Activated CD4-positive, alpha-beta T cell treated with anti-CD3 and anti-CD28 coated beads for 4 hours (primary cell): ENCODE measurements around the gene HIKESHI.
"Not testable (repeated sequence)": the region's sequence is repeated elsewhere in the genome, so short reads cannot be mapped to it uniquely, and the experiment has no call there.

ENCODE experiments used
- DNase-seq, 2 donors: peaks; one replicate each; pipeline ENCODE4 v3.0.0-alpha.2; 2020

HIKESHI gene

GRCh38 chr11:86294026-86294425 lies 8.0 kb upstream of the HIKESHI start:
- no peak for DNase-seq

DNA sequence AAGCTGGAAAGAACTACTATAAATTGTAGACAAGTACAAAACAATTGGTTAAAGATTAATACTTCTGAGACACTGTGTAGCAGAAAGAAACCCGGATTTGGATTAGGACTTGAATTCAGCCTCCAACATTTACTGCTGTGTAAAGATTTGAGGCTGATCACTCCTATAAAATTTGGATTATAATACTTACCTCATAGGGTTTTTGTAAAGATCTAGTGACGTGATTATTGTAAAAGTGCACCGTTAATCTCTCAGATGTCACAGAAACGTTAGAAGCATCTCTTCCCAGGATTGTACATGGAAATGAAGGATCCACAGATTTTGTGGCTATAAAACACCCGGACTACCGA lies 323 bp upstream of the HIKESHI start:
- no peak for DNase-seq

DNA sequence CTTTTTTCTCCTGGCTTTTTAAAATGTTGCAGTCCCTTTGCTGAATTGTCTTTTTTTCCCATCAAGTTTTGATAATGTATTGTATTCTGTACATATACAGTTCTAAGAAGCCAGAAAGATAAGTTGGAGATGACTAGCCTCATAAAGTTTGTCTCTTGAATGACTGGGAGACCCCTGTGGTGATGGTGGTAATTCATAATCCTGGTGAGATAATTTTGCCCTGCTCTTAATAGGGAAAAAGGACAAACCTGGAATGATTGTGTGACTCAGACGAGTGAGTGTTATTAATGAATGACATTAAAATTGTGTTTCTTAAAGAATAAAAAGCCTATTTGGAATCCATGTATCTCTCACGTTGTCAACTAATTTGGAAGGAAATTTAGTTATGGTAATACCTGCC lies 1.2 kb downstream of the HIKESHI start:
- DNase-seq: no peak

DNA sequence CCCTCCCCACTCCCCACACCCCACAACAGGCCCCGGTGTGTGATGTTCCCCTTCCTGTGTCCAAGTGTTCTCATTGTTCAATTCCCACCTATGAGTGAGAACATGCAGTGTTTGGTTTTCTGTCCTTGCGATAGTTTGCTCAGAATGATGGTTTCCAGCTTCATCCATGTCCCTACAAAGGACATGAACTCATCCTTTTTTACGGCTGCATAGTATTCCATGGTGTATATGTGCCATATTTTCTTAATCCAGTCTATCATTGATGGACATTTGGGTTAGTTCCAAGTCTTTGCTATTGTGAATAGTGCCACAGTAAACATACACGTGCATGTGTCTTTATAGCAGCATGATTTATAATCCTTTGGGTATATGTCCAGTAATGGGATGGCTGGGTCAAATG lies 6.7 kb downstream of the HIKESHI start:
- DNase-seq: not testable (repeated sequence)

- no peak for DNase-seq
These were observed 11.8 kb downstream of the HIKESHI start for GRCh38 chr11:86313793-86314192.

GRCh38 chr11:86314636-86315035 lies 12.6 kb downstream of the HIKESHI start:
- no peak for DNase-seq

DNA sequence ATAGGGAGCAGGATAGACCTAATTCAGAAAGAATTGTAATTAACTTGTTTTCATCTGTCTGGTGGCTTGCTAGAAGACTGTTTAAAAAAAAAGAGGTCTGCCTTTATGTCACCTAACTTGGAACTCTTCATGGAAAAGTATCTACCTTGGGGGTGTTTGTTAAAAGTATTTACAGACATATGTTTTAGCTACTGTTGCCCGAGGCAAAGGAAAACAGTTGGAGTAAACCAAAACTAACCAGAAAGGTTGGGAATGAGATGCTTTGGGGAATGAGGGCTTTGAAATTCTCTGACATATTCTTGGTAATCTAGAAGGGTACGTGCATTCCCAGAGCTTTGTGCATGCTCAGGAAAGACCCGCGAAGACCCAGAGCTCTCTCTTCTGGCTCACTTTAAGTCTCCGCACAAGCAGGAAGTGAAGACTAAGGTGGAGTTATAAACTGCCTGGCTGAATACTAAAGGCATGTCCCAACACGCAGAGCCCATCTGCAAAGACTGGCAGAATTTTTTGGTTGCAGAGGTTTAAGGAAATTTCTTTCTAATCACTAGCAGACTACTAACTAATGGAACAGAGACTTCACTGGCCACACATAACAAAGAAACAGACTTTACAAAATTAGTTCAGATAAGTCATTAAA lies 33.2 kb downstream of the HIKESHI start:
- no peak for DNase-seq

- DNase-seq: no peak
These were observed 35.2 kb downstream of the HIKESHI start for GRCh38 chr11:86337227-86337626.

GRCh38 chr11:86341382-86341781 lies 39.3 kb downstream of the HIKESHI start:
- no peak for DNase-seq

- no peak for DNase-seq
These were observed 44.5 kb downstream of the HIKESHI start for GRCh38 chr11:86346513-86346912.

- DNase-seq: no peak
These were observed 53.2 kb downstream of the HIKESHI start for GRCh38 chr11:86355256-86355655.

DNA sequence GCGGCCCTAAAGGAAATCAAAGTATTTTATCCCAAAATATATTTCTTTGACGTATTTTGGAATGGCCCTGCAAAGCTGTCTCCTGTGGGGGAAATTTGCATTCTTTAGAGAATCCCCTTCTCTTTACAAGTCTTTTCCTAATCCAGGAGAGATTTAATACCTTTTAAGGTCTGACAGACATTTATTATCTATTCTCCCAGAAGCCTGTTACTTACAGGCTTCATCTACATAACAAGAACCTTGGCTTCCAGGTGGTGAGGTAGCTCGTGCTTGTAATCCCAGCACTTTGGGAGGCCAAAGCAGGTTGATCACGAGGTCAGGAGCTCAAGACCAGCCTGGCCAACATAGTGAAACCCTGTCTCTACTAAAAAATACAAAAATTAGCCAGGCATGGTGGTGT lies 55.4 kb downstream of the HIKESHI start:
- not testable (repeated sequence) for DNase-seq

DNA sequence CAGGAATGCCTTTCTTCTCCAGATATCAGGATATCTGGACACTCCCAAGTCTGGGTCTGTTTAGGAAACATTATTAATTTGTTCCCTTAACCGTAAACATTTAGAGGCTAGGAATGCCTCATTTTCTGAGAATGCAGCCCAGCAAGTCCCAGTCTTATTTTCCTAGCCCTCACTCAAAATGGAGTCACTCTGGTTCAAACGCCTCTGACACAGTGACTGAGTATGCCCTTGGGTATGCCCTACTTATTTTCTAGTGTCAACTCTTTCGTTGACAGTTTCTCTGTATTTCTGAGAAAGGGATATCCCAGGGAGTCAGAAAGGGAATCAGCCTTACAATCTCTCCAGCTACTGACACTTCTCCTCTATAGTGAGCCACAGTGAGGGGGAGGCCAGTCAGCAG lies 56.7 kb downstream of the HIKESHI start:
- DNase-seq: no peak

GRCh38 chr11:86360775-86361395 lies 58.8 kb downstream of the HIKESHI start:
- DNase-seq: no peak

DNA sequence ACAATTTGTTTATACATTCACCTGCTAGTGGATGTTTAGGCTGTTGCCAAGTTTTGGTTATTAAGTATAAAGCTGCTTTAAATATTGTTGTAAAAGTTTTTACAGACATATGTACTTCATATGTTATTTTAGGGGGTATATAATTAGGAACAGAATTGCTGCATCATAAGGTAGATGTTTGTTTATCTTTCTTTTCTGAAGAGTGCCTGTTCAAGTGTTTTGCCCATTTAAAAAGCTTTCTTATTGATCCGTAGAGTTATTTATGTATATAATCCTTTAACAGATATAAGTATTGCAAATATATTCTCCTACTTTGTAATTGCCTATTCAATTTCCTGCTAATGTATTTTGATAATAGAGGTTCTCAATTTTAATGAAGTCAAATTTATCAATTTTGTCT lies 61.4 kb downstream of the HIKESHI start:
- DNase-seq: no peak

DNA sequence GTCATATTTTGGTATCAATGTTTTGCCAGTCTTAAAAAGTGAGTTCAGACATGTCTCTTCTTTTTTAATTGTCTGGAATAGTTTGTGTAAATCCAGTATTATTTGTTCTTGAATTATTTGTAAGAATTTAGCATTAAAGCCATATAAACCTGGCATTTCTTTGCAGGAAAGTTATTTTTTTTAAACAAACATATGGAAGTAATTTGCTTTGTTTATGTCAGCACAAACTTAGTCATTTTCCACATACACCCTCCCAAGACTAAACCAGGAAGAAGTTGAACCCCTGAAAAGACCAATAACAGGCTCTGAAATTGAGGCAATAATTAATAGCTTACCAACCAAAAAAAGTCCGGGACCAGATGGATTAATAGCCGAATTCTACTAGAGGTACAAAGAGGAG lies 63.5 kb downstream of the HIKESHI start:
- DNase-seq: no peak

- DNase-seq: no peak
These were observed 67.6 kb downstream of the HIKESHI start for GRCh38 chr11:86369668-86370067.

DNA sequence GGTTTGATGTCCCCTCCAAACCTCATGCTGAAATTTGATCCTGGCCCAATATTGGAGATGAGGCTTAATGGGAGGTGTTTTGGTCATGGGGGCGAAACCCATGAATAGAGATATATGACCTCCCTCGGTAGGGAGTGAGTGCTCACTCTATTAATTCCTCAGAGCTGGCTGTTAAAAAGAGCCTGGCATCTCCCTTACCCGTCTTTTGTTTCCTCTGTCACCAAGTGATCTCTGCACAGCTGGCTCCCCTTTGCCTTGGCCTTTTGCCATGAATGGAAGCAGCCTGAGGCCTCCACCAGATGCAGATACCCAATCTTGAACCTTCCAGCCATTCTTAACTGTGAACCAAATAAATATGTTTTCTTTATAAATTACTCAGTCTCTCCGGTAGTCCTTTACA lies 68.1 kb downstream of the HIKESHI start:
- no peak for DNase-seq

GRCh38 chr11:86370922-86371594 lies 69.0 kb downstream of the HIKESHI start:
- DNase-seq: no peak

GRCh38 chr11:86372041-86372440 lies 70.0 kb downstream of the HIKESHI start:
- DNase-seq: no peak

GRCh38 chr11:86372586-86372985 lies 70.5 kb downstream of the HIKESHI start:
- DNase-seq: no peak

DNA sequence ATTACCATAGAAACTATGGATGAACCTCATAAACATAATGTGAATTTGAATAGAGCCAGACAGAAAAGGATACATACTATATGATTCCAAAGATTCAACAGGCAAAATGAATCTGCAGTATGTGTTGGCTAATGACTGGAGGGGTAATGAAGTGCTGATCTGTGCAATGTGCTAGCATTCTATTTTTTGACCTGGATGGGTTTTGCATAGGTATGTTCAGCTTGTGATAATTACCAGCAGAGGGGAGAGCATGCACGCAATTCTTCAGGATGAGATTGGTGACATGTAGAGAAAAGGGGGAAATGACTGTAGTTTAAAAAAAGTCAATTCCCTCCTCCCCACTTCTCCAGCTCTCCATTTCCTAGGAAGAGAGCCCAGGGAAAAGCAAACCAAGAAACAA lies 72.0 kb downstream of the HIKESHI start:
- no peak for DNase-seq

DNA sequence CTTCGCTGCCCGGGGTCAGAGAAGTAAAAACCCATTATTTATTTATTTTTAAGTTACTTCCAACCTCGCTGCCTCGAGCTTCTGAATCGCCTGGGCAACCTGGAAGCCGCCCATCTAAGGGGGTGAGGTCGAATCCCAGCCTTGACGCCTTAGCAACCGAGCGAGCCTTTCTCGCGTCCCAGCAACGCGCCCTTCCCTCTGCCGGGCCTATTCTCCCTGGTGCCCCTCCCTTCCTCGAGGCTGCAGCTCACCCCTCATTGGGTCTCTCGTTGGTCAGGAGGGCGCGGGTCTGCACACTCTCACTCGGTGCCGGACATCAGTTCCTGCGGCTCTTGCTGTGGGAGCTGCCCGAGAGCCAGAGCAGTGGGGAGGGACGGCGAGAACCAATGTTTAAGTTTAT lies 72.5 kb downstream of the HIKESHI start, which contains the start of gene CCDC81:
TSS of gene CCDC81 (plus strand) at position 302 of the 400 bp plus-strand sequence. CDS start 277 bp downstream, outside the sequence.
- no peak for DNase-seq

DNA sequence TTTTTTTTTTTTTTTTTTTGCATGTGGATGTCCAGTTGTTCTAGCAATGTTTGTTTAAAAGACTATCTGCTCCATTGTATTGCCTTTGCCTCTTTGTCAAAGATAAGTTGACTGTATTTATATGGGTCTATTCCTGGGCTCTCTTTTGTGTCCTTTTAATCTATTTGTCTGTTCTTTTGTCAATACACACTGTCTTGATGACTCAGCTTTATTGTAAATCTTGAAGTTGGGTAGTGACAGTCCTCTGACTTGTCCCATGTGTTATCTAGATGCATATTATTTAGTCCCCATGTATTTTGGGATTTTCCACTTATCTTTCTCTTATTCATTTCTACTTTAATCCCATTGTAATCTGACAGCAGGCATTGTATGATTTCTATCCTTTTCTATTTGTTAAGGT lies 75.9 kb downstream of the HIKESHI start:
- DNase-seq: no peak
